Mucosa of rectum (tissue), 2 donors: Measurements from ENCODE around the gene PDZRN4.

Experiments used
- H3K27ac ChIP-seq, 2 donors: one replicate each; pipeline ENCODE4 v1.7.0; 2013; ENCODE audit warnings: inconsistent platforms in 2 of 2, low read depth in 2 of 2, low read length in 2 of 2
- H3K27me3 ChIP-seq, 2 donors: one replicate each; pipeline ENCODE4 v1.7.0; 2013; ENCODE audit warnings: low read length in 2 of 2; ENCODE audit not compliant: control insufficient read depth in 2 of 2, insufficient read depth in 2 of 2
- H3K36me3 ChIP-seq, 2 donors: one replicate each; pipeline ENCODE4 v1.7.0; 2013; ENCODE audit warnings: low read length in 2 of 2; ENCODE audit not compliant: control insufficient read depth in 2 of 2, insufficient read depth in 2 of 2
- H3K4me1 ChIP-seq, 2 donors: one replicate each; pipeline ENCODE4 v1.7.0; 2013; ENCODE audit warnings: low read length in 2 of 2, mild to moderate bottlenecking in 1 of 2; ENCODE audit not compliant: control insufficient read depth in 2 of 2, insufficient read depth in 2 of 2
- H3K4me3 ChIP-seq, 2 donors: one replicate each; pipeline ENCODE4 v1.7.0; 2013; ENCODE audit warnings: low read length in 2 of 2
- H3K9ac ChIP-seq, 2 donors: one replicate each; pipeline ENCODE4 v1.7.0; 2013; ENCODE audit warnings: low read length in 2 of 2, low read depth in 1 of 2, mild to moderate bottlenecking in 1 of 2
- H3K9me3 ChIP-seq, 2 donors: one replicate each; pipeline ENCODE4 v1.7.0; 2013; ENCODE audit warnings: low read length in 2 of 2; ENCODE audit not compliant: control insufficient read depth in 2 of 2
- donor health status: healthy.
- donor health status: Normal muscosa, but diverticular disease.

PDZRN4 gene

GRCh38 chr12:41339784-41340183 lies 151.7 kb downstream of the PDZRN4 start:
- Histone ChIP-seq H3K9me3 (no peaks in the 10 kb centered on the region), H3K36me3 (no peaks in the 10 kb centered on the region), H3K4me3 (no peak overlapping the region), H3K27ac (no peak overlapping the region), H3K9ac (no peak overlapping the region), H3K27me3 (no peaks in the 10 kb centered on the region), H3K4me1 (no peaks in the 10 kb centered on the region)

- Histone ChIP-seq H3K9ac (no peak overlapping the region), H3K36me3 (no peaks in the 10 kb centered on the region), H3K27ac (no peak overlapping the region), H3K27me3 (no peaks in the 10 kb centered on the region), H3K4me3 (no peak overlapping the region), H3K4me1 (no peaks in the 10 kb centered on the region), H3K9me3 (no peaks in the 10 kb centered on the region)
Observed at GRCh38 chr12:41344776-41345470, 156.8 kb downstream of the PDZRN4 start.

- no peaks in the 10 kb centered on the region for H3K4me1 ChIP-seq
- H3K9ac ChIP-seq: no peak overlapping the region
- no peaks in the 10 kb centered on the region for H3K36me3 ChIP-seq
- H3K27ac ChIP-seq: no peak overlapping the region
- no peaks in the 10 kb centered on the region for H3K9me3 ChIP-seq
- H3K4me3 ChIP-seq: no peak overlapping the region
- H3K27me3 ChIP-seq: no peaks in the 10 kb centered on the region
Observed at GRCh38 chr12:41348198-41348597, 160.1 kb downstream of the PDZRN4 start.

GRCh38 chr12:41356181-41356580 lies 168.1 kb downstream of the PDZRN4 start:
- H3K36me3 ChIP-seq: no peaks in the 10 kb centered on the region
- H3K4me1 ChIP-seq: no peaks in the 10 kb centered on the region
- H3K9me3 ChIP-seq: no peaks in the 10 kb centered on the region
- H3K9ac ChIP-seq: no peak overlapping the region
- H3K27ac ChIP-seq: no peak overlapping the region
- H3K27me3 ChIP-seq: no peaks in the 10 kb centered on the region
- no peak overlapping the region for H3K4me3 ChIP-seq

GRCh38 chr12:41361738-41362137 lies 173.6 kb downstream of the PDZRN4 start:
- no peaks in the 10 kb centered on the region for H3K4me1 ChIP-seq
- no peak overlapping the region for H3K9ac ChIP-seq
- H3K36me3 ChIP-seq: no peaks in the 10 kb centered on the region
- no peaks in the 10 kb centered on the region for H3K9me3 ChIP-seq
- H3K4me3 ChIP-seq: no peak overlapping the region
- H3K27ac ChIP-seq: no peak overlapping the region
- H3K27me3 ChIP-seq: no peaks in the 10 kb centered on the region

- H3K4me3 ChIP-seq: no peak overlapping the region
- no peak overlapping the region for H3K9ac ChIP-seq
- H3K9me3 ChIP-seq: no peaks in the 10 kb centered on the region
- H3K4me1 ChIP-seq: no peaks in the 10 kb centered on the region
- no peak overlapping the region for H3K27ac ChIP-seq
- H3K27me3 ChIP-seq: no peaks in the 10 kb centered on the region
- H3K36me3 ChIP-seq: no peaks in the 10 kb centered on the region
Observed at GRCh38 chr12:41362510-41362909, 174.4 kb downstream of the PDZRN4 start.

- no peaks in the 10 kb centered on the region for H3K4me1 ChIP-seq
- no peaks in the 10 kb centered on the region for H3K36me3 ChIP-seq
Observed at GRCh38 chr12:41362931-41363330, 174.8 kb downstream of the PDZRN4 start.

GRCh38 chr12:41364211-41364610 lies 176.1 kb downstream of the PDZRN4 start:
- no peaks in the 10 kb centered on the region for H3K4me1 ChIP-seq
- no peaks in the 10 kb centered on the region for H3K36me3 ChIP-seq
- H3K9ac ChIP-seq: no peak overlapping the region
- H3K4me3 ChIP-seq: no peak overlapping the region
- H3K9me3 ChIP-seq: no peaks in the 10 kb centered on the region
- H3K27ac ChIP-seq: no peak overlapping the region
- no peaks in the 10 kb centered on the region for H3K27me3 ChIP-seq

More at GRCh38 chr12:41362931-41363330, 174.8 kb downstream of the PDZRN4 start:
- Histone ChIP-seq H3K9ac (no peak overlapping the region), H3K4me3 (no peak overlapping the region), H3K27ac (no peak overlapping the region), H3K9me3 (no peaks in the 10 kb centered on the region), H3K27me3 (no peaks in the 10 kb centered on the region)

- no peaks in the 10 kb centered on the region for H3K27me3 ChIP-seq
- no peak overlapping the region for H3K27ac ChIP-seq
- H3K9ac ChIP-seq: no peak overlapping the region
- no peaks in the 10 kb centered on the region for H3K9me3 ChIP-seq
- no peak overlapping the region for H3K4me3 ChIP-seq
- H3K36me3 ChIP-seq: no peaks in the 10 kb centered on the region
- no peaks in the 10 kb centered on the region for H3K4me1 ChIP-seq
Observed at GRCh38 chr12:41365653-41366171, 177.6 kb downstream of the PDZRN4 start.

GRCh38 chr12:41367726-41368405 lies 179.7 kb downstream of the PDZRN4 start:
- Histone ChIP-seq H3K9me3 (no peaks in the 10 kb centered on the region), H3K36me3 (no peaks in the 10 kb centered on the region), H3K27ac (no peak overlapping the region), H3K4me1 (no peaks in the 10 kb centered on the region), H3K4me3 (no peak overlapping the region), H3K9ac (no peak overlapping the region), H3K27me3 (no peaks in the 10 kb centered on the region)
